Measurements from ENCODE around the gene L1CAM. TPM values are rescaled to one million over a fixed set of nuclear protein-coding genes. Genes with fewer than 3 reads are reported as not detected.

L1CAM gene
- polyA plus RNA-seq, 3 donors: 0.55 TPM; not detected in 2

- Mint-ChIP-seq H3K36me3 (no peaks in the 10 kb centered on the region), H3K4me1 (peaks cover 4% of the 10 kb centered on the region), H3K27ac (no peak overlapping the region), H3K9me3 (peaks cover 0 to 9% (median 2%) of the 10 kb centered on the region in 7 donors), H3K4me3 (no peak overlapping the region), H3K27me3 (ENCODE audit: low read depth in 3 of 3) (peaks cover 47 to 86% (median 76%) of the 10 kb centered on the region in 3 donors)
- no peak for TF ChIP-seq CTCF (IDR thresholded peaks at IDR 0.05)
- H3K9ac ChIP-seq (ENCODE audit: insufficient read depth, low read length, poor library complexity, severe bottlenecking): no peak overlapping the region
- H3K27ac ChIP-seq (ENCODE audit: low read depth in 1 of 2, low read length in 2 of 2): no peak overlapping the region
- H3K79me2 ChIP-seq (ENCODE audit: insufficient read depth, low read length): no peaks in the 10 kb centered on the region
- no peak overlapping the region for H3K4me2 ChIP-seq (replicated peaks; ENCODE audit: extremely low read depth, low read length, poor library complexity, severe bottlenecking)
- peaks cover 3% of the 10 kb centered on the region for H4K20me1 ChIP-seq (ENCODE audit: insufficient read depth, low read length)
- no peaks in the 10 kb centered on the region for H3K36me3 ChIP-seq (replicated peaks in 1 of 2; ENCODE audit: control insufficient read depth in 1 of 2, insufficient read depth in 2 of 2, low read length in 2 of 2)
- no peak overlapping the region for H2AFZ ChIP-seq (ENCODE audit: insufficient read depth, low read depth, low read length, poor library complexity, severe bottlenecking)
- H3K27me3 ChIP-seq (ENCODE audit: control insufficient read depth in 2 of 2, insufficient read depth in 2 of 2, low read length in 2 of 2): peaks cover 26 to 62% of the 10 kb centered on the region in 2 donors
- no peak overlapping the region for H3K4me3 ChIP-seq (replicated peaks in 1 of 3; ENCODE audit: low read depth in 2 of 3, low read length in 3 of 3)
- DNase-seq: no peak
- 88% methylated on average over 1 of the region's 8 CpGs for WGBS (ENCODE audit: insufficient coverage)
- peaks cover 0 to 15% of the 10 kb centered on the region in 2 donors for H3K9me3 ChIP-seq (replicated peaks in 1 of 2; ENCODE audit: control insufficient read depth in 1 of 2, insufficient read depth in 1 of 2, low read length in 2 of 2)
- peaks cover 5 to 8% of the 10 kb centered on the region in 2 donors for H3K4me1 ChIP-seq (ENCODE audit: control insufficient read depth in 1 of 2, insufficient read depth in 2 of 2, low read length in 2 of 2)
- intact Hi-C loops (cut with micrococcal nuclease): no loop called here
Observed at GRCh38 chrX:153882086-153882498, 3.9 kb downstream of the L1CAM start.

DNA sequence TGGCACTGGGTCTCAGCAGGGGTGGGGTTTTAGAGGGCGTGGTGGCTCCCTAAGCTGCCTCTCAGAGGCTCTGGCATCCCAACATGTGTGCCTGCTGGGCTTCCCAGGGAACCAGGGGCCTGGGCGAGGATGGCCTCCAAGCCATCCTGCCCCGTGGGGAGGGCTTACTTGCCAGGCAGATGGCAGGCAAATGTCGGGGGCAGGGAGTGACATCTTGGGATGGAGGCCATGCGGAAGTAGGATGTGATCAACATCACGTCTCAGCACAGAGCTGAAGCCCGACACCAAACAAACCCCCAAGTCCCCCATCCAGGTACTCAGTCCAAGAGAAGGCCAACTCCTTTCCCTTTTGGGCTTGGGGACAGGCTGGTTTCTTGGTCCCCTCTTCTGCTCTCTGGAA lies 4.7 kb downstream of the L1CAM start:
- peaks cover 0 to 9% (median 2%) of the 10 kb centered on the region in 7 donors for H3K9me3 Mint-ChIP-seq
- no peaks in the 10 kb centered on the region for H3K36me3 Mint-ChIP-seq
- peaks cover 5 to 8% of the 10 kb centered on the region in 2 donors for H3K4me1 ChIP-seq (ENCODE audit: control insufficient read depth in 1 of 2, insufficient read depth in 2 of 2, low read length in 2 of 2)
- peaks cover 3% of the 10 kb centered on the region for H4K20me1 ChIP-seq (ENCODE audit: insufficient read depth, low read length)
- DNase-seq: no peak
- intact Hi-C loops (cut with micrococcal nuclease): no loop called here
- H3K4me3 Mint-ChIP-seq: no peak overlapping the region
- H3K9ac ChIP-seq (ENCODE audit: insufficient read depth, low read length, poor library complexity, severe bottlenecking): no peak overlapping the region
- H3K79me2 ChIP-seq (ENCODE audit: insufficient read depth, low read length): no peaks in the 10 kb centered on the region
- peaks cover 22 to 54% of the 10 kb centered on the region in 2 donors for H3K27me3 ChIP-seq (ENCODE audit: control insufficient read depth in 2 of 2, insufficient read depth in 2 of 2, low read length in 2 of 2)
- H3K27ac ChIP-seq (ENCODE audit: low read depth in 1 of 2, low read length in 2 of 2): no peak overlapping the region
- H3K4me3 ChIP-seq (replicated peaks in 1 of 3; ENCODE audit: low read depth in 2 of 3, low read length in 3 of 3): no peak overlapping the region
- H3K4me1 Mint-ChIP-seq: peaks cover 4% of the 10 kb centered on the region
- TF ChIP-seq CTCF (IDR thresholded peaks at IDR 0.05): no peak
- no peak overlapping the region for H2AFZ ChIP-seq (ENCODE audit: insufficient read depth, low read depth, low read length, poor library complexity, severe bottlenecking)
- no peak overlapping the region for H3K27ac Mint-ChIP-seq
- no peaks in the 10 kb centered on the region for H3K36me3 ChIP-seq (replicated peaks in 1 of 2; ENCODE audit: control insufficient read depth in 1 of 2, insufficient read depth in 2 of 2, low read length in 2 of 2)
- peaks cover 0 to 10% of the 10 kb centered on the region in 2 donors for H3K9me3 ChIP-seq (replicated peaks in 1 of 2; ENCODE audit: control insufficient read depth in 1 of 2, insufficient read depth in 1 of 2, low read length in 2 of 2)
- H3K4me2 ChIP-seq (replicated peaks; ENCODE audit: extremely low read depth, low read length, poor library complexity, severe bottlenecking): no peak overlapping the region
- peaks cover 46 to 81% (median 71%) of the 10 kb centered on the region in 3 donors for H3K27me3 Mint-ChIP-seq (ENCODE audit: low read depth in 3 of 3)
- 100% methylated on average over 1 of the region's 7 CpGs for WGBS (ENCODE audit: insufficient coverage)

All from CD14-positive monocyte (primary cell).